HG03378 (cell line): ENCODE data around the gene DYNLRB1.

ENCODE experiments used
- ATAC-seq: cut with Tn5 transposase; IDR thresholded peaks from one replicate; pipeline ENCODE4 v1.9.1; 2021; ENCODE audit warnings: mild to moderate bottlenecking, moderate library complexity; ENCODE audit not compliant: unreplicated experiment

The DYNLRB1 gene

GRCh38 chr20:34553366-34553867 is 37.2 kb downstream of the DYNLRB1 start:
- ATAC-seq, result no peak

DNA sequence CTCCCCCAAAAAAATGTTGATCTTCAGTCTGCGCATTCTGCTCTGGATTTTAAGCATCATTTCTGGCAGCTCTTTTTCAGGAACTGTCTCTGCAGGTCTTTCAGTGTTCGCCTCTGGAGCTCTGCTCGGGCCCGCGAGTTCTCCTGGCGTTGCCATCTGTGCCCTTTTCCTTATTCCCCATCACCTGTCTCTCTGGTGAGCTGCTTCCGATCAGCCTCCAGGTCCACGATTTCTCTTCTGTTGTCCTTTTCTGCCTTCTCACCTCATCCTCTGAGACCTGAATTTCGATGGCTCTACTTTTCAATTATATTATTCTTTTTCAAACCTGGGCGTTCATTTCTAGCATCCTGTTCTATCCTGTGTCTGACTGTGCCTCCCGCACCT is 41.7 kb downstream of the DYNLRB1 start:
- no peak for ATAC-seq

DNA sequence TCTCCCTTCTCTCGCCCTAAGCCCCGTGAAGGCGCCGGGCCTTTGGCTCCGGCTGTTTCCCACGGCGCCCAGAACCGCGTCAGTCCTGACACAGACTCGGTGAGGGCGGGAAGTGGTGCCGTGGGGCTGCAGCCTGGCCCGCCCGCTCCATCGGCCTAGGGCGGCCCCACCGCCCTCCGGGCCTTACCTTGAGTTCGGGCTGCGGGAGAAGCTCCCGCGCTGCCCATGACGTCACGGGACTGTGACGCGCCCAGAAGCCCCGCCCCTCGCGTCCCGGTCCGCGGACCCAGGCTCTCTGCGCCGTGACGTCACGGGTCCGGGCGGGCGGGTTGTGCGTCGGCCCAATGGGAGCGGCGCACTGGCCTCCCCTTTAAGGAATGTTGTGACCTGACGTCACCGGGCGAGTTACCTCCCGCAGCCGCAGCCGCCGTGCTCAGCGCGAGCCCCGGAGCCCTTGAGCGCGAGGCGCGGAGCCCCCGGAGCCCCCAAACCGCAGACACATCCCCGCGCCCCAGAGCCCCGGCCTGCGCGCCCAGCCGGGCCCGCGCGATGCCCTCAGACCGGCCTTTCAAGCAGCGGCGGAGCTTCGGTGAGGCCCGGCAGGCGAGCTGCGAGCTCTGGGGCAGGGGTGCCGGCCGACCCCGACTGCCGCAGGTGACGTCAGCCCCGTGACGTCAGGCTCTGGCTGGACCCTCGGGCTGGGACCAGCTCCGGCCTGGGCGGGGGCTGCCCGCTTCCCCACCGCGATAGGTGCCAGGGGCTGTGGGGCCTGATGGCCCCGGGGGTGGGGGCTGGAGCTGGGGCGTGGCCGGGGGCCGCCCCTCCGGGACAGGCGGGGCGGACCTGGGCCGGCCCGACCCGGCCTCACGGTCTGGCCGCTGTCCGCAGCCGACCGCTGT is 42.3 kb downstream of the DYNLRB1 start, which contains the start of gene MAP1LC3A:
TSS of gene MAP1LC3A (plus strand) at position 399 of the 899 bp plus-strand sequence. CDS start at position 550, 151 bp downstream.
- peak; percentile 46 for ATAC-seq

- no peak for ATAC-seq
Observed at GRCh38 chr20:34559311-34560140, 43.3 kb downstream of the DYNLRB1 start.

GRCh38 chr20:34560141-34560523 is 43.9 kb downstream of the DYNLRB1 start:
- no peak for ATAC-seq

- no peak for ATAC-seq
Observed at GRCh38 chr20:34560614-34561013, 44.4 kb downstream of the DYNLRB1 start.

DNA sequence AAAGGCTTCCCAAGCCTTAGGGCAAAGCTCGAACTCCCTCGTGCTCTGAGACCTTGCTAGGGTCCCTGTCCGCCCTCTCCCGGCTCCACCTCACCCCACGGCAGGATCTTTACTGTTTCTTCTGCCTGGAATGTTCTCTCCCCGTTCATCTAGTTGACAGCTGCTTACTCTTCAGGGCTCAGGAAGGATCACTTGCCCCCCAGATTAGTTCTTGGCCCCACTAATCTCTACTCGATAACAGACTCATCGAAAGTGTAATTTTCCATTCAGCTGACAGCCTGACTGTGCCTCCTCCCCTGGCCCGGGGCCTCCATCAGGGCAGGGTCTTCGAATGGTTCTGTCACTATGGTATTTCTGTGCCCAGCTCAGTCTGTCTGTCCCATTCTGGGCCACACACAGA is 45.4 kb downstream of the DYNLRB1 start:
- no peak for ATAC-seq

- no peak for ATAC-seq
Observed at GRCh38 chr20:34562641-34563040, 46.4 kb downstream of the DYNLRB1 start.

DNA sequence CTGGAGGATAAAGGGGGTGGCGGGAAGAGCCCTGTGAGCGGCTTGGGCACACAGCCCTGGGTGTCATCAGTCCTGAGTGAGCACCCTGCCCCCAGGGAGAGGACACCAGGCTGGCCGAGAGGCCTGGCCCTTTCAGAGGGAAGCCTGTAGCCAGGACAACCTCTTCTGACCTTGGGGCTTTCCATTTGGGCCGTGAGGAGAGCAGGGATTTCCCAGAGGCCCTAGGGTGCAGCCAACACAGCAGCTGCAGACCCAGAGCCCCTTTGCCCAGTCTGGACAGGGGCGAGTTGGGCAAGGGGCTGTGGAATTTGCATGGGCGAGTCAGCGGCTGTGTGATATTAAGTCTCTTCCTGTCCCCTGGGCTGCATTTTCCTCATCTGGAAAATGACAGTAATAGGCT is 48.6 kb downstream of the DYNLRB1 start:
- ATAC-seq, result no peak

- ATAC-seq, result no peak
Observed at GRCh38 chr20:34566978-34567891, 51.0 kb downstream of the DYNLRB1 start.

DNA sequence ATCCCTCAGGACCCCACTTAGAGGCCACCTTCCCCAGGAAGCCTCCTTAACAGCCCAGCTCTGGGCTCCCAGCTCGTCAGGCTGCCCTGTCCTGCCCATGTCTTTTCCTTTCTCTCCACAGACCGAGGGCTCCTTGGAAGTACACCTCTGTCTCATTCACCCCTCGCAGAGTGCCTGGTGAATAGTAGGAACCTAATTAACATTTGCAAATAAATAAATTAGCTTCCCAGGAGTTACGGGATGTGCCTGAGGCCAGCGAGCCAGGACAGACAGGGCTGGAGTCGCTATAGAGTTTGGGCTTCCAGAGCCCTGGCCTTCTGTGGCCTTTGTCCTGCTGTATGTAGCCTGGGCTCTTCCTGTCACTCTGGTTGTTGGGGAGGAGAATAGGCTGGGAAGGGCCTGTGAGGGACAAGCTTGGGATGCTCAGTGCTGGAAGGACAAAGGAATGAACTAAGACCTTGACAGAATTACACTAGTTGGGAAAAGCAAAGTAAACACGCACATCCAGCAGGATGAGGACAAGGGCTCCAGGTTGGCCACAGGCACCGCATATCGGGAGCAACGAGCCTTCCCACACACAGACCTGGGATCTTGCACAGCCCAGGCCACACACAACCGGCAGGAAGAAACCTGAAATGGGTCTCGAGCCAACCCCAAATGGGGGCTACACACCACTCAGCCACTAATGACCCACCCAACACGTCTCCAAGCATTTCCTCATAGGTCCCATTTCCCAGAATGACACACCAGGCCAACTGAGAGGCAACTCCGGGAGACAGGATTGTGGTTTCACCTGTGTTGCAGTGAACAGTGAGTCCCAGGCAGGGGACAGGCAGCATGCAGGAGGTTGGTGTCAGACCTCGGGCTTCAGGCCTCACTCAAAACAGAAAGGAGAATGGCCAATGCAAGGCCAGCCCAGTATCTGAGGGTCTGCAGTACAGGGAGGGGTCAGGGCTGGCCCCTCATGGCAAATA is 52.0 kb downstream of the DYNLRB1 start:
- no peak for ATAC-seq

- no peak for ATAC-seq
Observed at GRCh38 chr20:34569598-34569997, 53.4 kb downstream of the DYNLRB1 start.

DNA sequence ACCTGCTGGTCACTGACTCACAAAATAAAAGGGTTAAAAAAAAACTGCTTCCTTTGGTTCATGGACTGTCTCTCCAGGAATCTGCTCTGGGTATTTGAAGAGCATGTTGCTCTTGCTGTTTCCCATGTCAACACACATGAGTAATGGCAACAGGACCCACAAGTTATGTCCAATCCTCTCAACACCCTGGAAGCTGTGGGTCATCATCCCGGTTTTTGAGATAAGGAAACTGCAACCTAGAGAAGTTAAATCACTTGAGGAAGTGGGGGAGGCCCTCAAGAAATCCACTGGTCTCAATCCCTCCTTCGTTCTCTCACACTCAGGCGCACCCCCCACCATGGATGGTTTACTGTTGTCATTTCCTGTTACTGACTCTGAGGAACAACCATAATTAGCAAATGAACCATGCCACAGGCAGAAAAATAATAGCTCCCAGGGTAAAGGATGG is 54.7 kb downstream of the DYNLRB1 start:
- no peak for ATAC-seq

GRCh38 chr20:34571753-34572152 is 55.5 kb downstream of the DYNLRB1 start:
- ATAC-seq, result no peak

DNA sequence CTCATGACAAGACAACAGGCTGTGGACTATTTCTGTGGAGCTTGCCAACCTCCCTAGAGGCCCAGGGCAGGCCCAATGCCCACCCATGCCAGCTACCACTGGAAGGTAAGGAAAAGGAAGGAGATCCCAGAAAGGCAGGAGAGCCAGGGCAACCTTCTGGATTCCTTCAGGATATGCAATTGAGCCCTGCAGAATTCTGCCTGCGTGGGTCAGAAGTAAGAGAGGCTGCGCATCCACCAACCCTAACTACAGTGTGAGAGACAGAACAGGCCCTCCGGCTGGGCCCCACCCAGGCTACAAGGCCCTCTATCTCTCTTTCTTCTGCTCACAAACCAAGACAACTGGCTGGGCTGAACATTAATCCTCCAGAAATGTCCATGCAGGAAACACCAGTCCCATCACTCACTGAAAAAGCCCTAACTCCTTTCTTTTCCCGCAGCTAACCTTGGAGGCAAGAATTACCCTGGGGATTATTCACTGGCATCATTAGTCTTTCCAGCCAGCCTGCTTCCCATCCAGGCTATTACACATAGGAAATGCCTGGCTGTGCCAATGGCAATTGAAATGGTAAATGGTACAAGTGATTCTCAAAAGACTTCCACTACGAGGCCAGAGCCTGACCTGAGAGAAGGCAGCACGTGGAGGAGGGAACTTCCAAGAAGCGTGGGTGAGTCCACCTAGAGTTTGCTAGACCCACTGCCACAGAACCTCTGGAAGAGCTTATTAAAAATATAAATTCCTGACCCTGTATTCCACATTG is 57.5 kb downstream of the DYNLRB1 start:
- no peak for ATAC-seq

DNA sequence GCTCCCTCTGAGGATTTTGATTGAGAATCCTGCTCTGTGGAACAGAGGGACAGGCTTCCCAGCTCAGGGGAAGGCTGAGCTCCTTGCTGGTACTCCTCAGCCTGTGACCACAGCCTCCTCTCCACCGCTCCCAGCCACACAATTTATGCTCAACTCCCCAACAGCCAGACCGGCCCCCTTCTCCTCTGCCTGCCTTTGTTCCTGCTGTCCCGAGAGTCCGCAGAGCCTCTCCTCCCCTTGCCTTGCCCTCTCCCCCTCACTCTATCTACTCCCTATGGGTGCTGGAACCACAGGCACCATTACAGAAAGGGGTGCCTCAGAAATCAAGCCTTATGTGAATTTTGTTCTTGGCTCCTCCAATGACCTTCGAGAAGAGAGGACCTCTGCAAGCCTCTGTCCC is 58.2 kb downstream of the DYNLRB1 start:
- ATAC-seq, result no peak

GRCh38 chr20:34574861-34575260 is 58.6 kb downstream of the DYNLRB1 start:
- ATAC-seq, result no peak

GRCh38 chr20:34575271-34575670 is 59.0 kb downstream of the DYNLRB1 start:
- no peak for ATAC-seq

GRCh38 chr20:34575756-34576155 is 59.5 kb downstream of the DYNLRB1 start:
- ATAC-seq, result no peak
